ENCODE data around the gene CUX1.

The CUX1 gene

DNA sequence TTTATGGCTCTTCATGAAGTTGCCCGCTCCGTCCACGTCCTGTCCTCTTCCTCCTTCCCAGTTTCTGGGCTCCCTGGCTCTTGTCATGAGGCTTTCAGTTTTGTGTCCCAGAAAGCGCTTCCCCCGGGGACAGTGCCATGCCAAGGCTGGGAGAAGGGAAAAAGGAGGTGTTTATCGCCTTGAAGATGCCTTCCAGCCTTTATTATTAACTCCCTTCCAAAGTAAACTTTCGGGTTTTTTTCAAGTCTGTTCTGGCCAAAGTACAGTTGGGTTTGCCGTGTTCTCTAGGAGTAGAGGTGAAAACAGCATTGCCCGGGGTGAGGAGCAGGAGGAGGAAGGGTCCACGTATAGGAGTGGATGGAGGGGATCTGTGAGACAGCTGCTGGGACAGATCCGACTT lies 117.2 kb downstream of the CUX1 start:
- no peak for DNase-seq (ENCODE audit: low read depth)
- no peak overlapping the region for H3K4me3 ChIP-seq (ENCODE audit: low read depth, low read length)
- TF ChIP-seq, protein P1, sequence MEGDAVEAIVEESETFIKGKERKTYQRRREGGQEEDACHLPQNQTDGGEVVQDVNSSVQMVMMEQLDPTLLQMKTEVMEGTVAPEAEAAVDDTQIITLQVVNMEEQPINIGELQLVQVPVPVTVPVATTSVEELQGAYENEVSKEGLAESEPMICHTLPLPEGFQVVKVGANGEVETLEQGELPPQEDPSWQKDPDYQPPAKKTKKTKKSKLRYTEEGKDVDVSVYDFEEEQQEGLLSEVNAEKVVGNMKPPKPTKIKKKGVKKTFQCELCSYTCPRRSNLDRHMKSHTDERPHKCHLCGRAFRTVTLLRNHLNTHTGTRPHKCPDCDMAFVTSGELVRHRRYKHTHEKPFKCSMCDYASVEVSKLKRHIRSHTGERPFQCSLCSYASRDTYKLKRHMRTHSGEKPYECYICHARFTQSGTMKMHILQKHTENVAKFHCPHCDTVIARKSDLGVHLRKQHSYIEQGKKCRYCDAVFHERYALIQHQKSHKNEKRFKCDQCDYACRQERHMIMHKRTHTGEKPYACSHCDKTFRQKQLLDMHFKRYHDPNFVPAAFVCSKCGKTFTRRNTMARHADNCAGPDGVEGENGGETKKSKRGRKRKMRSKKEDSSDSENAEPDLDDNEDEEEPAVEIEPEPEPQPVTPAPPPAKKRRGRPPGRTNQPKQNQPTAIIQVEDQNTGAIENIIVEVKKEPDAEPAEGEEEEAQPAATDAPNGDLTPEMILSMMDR (conservative IDR thresholded peaks at IDR 0.05; ENCODE audit: low read depth, low read length), result no peak

DNA sequence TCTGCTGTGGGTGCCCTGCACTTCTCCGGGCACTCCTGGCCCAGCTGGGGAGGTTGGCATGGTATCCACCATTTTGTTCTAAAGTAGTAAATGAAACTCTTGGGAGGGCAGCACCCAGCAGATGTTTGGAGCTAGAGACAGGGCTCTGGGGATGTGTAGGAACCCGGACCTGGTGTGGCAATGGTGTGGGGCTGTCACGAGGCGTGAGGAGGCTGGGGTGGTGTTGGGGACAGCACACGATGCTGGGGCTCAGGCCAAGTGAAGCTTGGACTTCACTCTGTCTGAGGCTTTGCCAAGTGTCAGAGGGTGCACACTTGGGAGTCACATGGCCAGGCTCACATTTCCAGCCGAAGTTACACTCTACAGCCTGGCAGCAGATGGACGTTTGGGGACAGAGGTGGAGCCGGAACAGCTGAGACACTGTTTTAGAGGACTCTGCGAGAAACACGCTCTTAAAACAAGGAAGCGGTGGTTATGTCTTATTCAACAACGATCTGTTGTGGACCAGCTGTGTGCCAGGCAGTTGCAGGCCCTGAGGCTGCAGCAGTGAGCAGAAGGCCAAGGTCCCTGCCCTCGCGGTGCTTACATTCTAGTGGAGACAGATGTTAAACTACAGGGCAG lies 118.2 kb downstream of the CUX1 start:
- TF ChIP-seq, protein P1 (conservative IDR thresholded peaks at IDR 0.05; ENCODE audit: low read depth, low read length), result no peak
- DNase-seq (ENCODE audit: low read depth), result no peak
- no peak overlapping the region for H3K4me3 ChIP-seq (ENCODE audit: low read depth, low read length)

DNA sequence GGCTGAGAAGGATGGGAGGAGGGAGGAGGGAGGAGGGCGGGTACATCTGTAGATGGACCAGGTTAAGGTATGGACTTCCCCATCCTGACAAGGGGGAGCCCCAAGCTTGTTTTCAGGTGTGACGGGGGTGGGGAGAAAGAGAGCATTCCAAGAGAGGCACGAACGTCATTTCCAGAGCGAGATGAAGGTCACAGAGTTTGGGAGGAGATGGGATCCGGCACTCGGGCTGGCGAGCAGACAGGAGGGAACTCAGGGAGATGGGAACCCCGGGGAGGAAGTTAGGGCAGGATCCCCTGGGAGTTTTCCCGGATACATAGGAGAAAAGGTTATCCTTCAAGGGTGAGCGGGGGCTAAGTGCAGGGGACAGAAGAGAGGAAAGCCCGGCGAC lies 118.8 kb downstream of the CUX1 start:
- TF ChIP-seq, protein P1 (conservative IDR thresholded peaks at IDR 0.05; ENCODE audit: low read depth, low read length), result no peak
- no peak for DNase-seq (ENCODE audit: low read depth)
- peak overlapping the region; percentile 47 for H3K4me3 ChIP-seq (ENCODE audit: low read depth, low read length)

DNA sequence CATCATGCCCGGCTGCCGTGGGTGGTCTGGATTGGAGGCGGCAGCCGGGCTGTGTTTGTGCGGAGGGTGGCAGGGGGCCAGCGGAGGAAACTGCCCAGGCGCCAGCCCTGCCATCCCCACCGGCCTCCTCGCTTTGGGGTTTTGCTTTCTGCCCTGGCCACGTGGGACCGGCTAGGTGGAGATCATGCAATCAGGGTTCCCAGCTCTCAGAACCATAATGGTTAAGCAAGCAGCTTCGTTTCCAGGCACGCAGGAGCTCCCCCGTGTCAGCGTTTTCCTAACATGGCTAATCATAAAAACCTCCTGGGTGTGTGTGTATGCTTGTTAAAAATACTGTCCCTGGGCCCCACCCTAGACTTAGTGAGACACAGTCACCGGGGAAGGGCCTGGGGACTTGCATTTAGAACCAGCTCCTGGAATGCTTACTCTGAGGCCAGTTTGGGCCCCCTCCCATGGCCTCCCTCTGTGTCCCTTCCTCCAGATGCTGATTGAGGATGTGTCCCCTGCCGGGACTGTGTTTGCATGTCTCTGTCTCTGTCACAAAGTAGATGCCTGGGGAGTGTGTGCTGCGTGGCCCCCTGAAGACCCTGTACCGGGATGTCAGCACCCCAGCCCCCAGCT lies 119.3 kb downstream of the CUX1 start:
- DNase-seq (ENCODE audit: low read depth), result peak; percentile 65
- TF ChIP-seq, protein P1 (conservative IDR thresholded peaks at IDR 0.05; ENCODE audit: low read depth, low read length), result no peak
- peak overlapping the region; percentile 47 for H3K4me3 ChIP-seq (ENCODE audit: low read depth, low read length)

DNA sequence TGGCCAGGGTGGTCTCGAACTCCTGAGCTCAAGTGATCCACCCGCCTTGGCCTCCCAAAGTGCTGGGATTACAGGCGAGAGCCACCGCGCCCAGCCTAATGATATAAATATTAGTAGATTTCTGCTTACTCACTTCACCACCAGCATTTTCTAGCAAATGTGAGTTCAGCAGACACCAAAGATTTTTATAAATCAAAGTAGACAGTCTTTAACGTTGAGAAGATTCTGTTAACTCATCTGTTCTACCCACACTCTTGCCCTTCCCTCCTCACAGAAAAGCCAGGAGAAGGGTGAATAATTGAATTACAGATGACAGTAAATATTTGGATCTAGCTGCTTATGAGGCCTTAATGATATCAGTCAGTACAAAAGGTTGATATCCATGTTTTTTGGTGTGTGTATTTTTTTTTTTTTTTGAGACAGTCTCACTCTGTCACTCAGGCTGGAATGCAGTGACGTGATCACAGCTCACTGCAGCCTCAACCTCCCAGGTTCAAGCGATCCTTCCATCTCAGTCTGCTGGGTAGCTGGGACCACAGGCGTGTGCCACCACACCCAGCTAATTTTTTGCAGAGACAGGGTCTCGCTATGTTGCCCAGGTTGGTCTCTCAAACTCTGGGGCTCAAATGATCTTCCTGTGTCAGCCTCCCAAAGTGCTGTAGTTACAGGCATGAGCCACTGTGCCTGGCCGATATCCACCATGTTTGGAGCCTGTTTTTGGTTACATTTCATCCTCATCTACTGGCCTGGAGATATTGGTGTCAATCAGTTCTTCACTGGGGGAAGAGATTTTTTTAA lies 120.5 kb downstream of the CUX1 start:
- TF ChIP-seq, protein P1 (conservative IDR thresholded peaks at IDR 0.05; ENCODE audit: low read depth, low read length), result no peak
- H3K4me3 ChIP-seq (ENCODE audit: low read depth, low read length), result no peak overlapping the region
- no peak for DNase-seq (ENCODE audit: low read depth)

DNA sequence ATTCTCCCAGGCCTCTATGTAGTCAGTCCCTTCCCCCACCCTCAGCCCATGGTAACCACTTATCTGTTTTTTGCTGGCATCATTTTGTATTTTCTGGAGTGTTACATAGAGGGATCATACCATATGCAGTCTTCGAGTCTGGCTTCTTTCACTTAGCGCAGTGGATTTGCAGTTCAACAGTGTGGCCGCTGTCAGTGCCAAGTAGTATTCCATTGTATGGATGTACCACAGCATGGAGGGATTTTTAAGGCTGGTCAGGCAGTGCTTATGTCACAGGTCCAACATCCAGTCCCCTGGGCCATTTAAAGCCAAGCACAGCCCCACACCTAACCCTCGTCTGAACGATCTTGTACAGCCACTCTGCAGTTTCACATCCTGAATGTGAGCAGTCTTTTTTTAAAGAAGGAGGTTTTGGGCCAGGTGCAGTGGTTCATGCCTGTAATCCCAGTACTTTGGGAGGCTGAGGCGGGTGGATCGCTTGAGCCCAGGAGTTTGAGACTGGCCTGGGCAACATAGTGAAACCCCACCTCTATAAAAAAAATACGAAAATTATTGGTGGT lies 121.8 kb downstream of the CUX1 start:
- TF ChIP-seq, protein P1 (conservative IDR thresholded peaks at IDR 0.05; ENCODE audit: low read depth, low read length), result no peak
- no peak overlapping the region for H3K4me3 ChIP-seq (ENCODE audit: low read depth, low read length)
- DNase-seq (ENCODE audit: low read depth), result no peak
